NCI-H128 (cell line): Measurements from ENCODE around the gene TNFAIP2.

Source experiments
- DNase-seq: peaks from one replicate; lab custom pipeline; 2025; ENCODE audit not compliant: unreplicated experiment; lab: John Stamatoyannopoulos, UW

The TNFAIP2 gene

DNA sequence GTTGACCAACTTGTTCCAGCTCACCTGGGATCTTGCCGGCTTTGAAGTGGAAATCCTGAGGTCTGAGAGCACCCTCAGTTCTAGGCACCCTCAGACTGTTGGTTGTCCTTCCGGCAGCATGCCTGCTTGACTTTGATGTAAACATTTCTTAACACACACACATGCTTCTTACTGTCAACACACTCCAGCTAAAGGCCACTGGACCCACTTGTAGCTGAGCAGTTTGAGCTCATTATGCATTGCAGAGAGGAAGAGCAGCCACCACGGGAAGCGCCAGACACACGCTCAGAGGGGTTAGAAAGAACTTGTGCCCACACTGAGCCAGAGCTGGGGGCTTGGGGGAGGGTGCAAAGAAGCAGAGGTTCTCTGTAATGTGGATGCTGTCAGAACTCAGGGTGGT, 55.8 kb downstream of the TNFAIP2 start:
- no peak for DNase-seq

DNA sequence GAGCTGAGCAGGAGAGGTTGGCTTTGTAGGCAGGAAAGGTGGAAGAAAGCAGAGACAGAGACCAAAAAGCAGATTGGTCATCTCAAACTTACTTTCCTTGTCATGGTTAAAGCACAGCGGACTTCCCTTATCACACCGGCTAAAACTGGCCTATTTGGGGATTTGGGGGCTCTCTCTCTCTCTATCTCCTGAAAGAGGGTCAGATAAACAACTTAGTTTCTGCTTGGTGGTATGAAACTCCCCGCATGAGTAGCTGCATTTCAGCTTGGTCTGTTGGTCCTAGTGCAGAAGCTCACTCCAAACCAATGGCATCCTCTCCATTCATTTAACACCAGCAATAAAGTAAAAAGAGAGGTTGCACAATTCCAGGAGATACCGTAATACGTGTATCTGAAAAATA, 57.1 kb downstream of the TNFAIP2 start:
- no peak for DNase-seq

DNA sequence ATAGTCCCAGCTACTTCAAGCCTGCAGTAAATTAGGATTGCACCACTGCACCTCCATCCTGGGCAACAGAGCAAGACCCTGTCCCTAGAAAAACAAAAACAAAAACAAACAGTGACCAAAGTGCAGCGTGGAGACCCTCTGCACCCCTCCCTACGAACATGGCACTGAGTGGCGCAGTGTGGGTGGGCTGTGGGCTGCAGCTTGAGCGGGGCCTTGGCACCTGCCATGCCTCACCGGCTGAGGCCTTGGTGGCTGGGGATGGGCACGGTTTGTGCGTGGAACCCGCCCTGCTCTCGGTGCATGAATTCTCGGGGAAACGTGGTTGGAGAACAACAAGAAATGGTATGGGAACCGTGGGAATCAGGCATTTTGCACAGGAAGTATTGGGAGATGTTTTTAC, 60.8 kb downstream of the TNFAIP2 start:
- no peak for DNase-seq

DNA sequence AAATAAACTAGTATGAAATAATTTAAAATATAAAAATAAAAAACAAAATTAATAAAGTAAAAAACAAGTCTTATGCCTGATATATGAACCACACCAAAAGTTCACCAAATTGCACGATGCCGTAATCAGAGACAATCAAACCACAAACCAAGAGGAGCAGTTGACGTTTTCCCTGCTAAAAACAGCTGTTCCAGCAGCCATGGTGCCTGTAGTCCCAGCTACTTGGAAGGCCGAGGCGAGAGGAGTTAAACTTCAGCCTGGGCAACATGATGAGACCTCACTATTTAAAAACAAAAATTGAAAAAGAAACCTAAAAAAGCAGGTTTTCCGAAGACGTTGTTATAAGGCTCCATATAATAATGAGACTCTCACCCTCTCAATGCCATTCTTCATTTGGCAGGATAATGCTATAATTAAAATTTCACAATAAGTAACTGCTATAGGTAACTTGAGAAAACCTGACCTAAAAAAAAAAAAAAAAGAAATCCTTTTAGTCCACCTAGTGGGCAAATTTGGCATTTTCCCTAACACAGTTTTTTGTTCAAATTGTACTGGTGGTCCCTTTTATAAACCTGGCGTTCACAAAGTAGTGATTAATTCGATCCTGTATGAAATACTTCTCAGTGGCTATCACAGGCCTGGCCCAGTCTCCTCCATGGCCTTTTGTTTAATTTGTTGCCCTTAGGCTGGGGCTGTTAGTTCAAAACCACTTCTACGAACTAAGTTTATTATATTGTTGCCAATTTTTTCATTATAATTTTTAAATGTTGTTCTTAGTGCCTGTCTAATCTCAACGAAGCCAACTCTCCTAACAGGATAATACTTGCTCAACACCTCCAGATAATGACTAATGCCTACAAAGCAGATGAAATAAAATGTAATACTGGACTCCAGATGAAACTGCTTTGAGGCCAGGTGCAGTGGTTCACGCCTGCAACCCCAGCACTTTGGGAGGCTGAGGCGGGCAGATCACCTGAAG, 62.1 kb downstream of the TNFAIP2 start:
- no peak for DNase-seq

DNA sequence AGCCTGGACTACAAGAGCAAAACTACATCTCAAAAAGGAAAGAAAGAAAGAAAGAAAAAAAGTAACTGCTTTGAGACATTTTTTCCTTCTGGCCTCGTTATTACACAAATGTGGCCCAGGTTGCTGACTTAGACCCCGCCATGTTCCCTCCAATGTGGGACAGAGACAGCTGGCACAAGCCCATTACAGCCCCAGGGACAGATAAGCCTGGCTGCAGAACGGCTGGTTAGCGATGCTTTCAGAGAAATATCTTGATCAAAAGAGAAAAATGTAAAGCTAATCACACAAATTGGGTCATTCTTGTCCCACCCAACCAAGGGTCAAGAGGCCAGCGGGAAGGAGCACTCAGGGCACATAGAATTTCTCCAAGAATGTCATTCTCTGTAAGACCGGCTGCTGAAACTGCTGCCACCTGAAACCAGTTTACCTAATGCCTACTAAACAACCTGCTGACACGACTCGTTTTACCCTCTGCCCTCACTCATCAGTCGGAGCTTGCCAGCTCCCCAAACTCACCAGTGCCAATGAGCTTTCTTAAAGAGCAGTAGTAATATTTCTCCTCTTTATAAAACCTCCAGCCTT, 63.1 kb downstream of the TNFAIP2 start:
- DNase-seq = no peak
